ENCODE data around the gene CACNB4.

CACNB4 gene

GRCh38 chr2:151849413-151850010, 249.3 kb downstream of the CACNB4 start:
- ATAC-seq (replicated peaks) (no peak), DNase-seq (no peak)
- Mint-ChIP-seq H3K9me3 (no peaks in the 10 kb centered on the region), H3K4me3 (no peak overlapping the region), H3K27me3 (no peaks in the 10 kb centered on the region), H3K36me3 (no peaks in the 10 kb centered on the region), H3K27ac (no peak overlapping the region), H3K4me1 (peaks cover 7 to 13% of the 10 kb centered on the region in 2 donors)

DNA sequence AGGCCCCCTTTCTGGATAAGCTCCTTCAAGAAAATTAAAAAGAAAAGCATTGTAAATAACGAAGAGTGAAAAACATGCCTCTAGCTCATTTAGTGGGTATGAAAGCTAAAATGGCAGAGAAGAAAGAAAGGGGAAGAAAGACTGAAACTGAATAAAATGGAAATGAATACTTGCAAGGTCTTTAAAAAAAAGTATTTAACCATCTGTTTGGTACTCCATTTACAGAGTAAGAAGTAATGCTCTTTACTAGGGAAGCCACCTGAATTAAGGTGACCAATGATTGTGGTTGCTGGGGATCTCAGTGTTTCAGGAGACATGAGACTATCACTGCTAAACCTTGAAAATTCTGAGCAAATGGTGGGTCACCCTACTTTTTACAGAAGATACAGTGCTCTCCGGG, 253.0 kb downstream of the CACNB4 start:
- Mint-ChIP-seq H3K27ac (no peak overlapping the region), H3K36me3 (no peaks in the 10 kb centered on the region), H3K4me1 (peaks cover 17 to 37% of the 10 kb centered on the region in 2 donors), H3K9me3 (no peaks in the 10 kb centered on the region), H3K4me3 (no peak overlapping the region), H3K27me3 (no peaks in the 10 kb centered on the region)
- peak; percentile 92 to 93 for ATAC-seq (replicated peaks)
- DNase-seq: no peak

GRCh38 chr2:151845481-151845880, 253.4 kb downstream of the CACNB4 start:
- Mint-ChIP-seq H3K4me3 (no peak overlapping the region), H3K9me3 (no peaks in the 10 kb centered on the region), H3K27ac (no peak overlapping the region), H3K27me3 (no peaks in the 10 kb centered on the region), H3K36me3 (no peaks in the 10 kb centered on the region), H3K4me1 (peaks cover 18 to 41% of the 10 kb centered on the region in 2 donors)
- DNase-seq (no peak), ATAC-seq (replicated peaks) (peak; percentile 12 to 25)

- H3K27ac Mint-ChIP-seq: no peak overlapping the region
- ATAC-seq (replicated peaks) (no peak), DNase-seq (no peak)
- H3K4me3 Mint-ChIP-seq: no peak overlapping the region
- H3K9me3 Mint-ChIP-seq: no peaks in the 10 kb centered on the region
- H3K36me3 Mint-ChIP-seq: no peaks in the 10 kb centered on the region
- peaks cover 22 to 48% of the 10 kb centered on the region in 2 donors for H3K4me1 Mint-ChIP-seq
- no peaks in the 10 kb centered on the region for H3K27me3 Mint-ChIP-seq
Observed at GRCh38 chr2:151844211-151844896, 254.5 kb downstream of the CACNB4 start.

DNA sequence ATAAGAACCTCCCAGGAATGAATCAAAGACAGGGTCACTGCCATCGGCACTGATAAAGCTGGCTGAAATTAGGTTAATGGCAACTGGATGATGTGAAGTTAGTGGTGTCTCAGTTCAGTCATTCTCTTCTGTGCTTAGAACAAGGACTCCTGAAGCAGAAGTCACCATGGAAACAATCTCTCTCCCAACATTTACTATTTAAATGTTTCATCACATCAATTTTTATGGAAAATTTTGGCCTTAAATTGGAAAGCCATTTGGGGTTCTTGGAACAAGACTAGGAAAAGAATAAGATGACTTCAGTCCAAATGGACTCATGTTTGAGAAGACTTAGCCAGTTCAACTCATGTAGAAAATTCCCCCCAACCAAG, 255.2 kb downstream of the CACNB4 start:
- peak overlapping the region; percentile 59 for H3K27ac Mint-ChIP-seq
- ATAC-seq (replicated peaks): no peak
- no peaks in the 10 kb centered on the region for H3K27me3 Mint-ChIP-seq
- H3K4me1 Mint-ChIP-seq: peaks cover 22 to 48% of the 10 kb centered on the region in 2 donors
- H3K9me3 Mint-ChIP-seq: no peaks in the 10 kb centered on the region
- no peak for DNase-seq
- no peak overlapping the region for H3K4me3 Mint-ChIP-seq
- H3K36me3 Mint-ChIP-seq: no peaks in the 10 kb centered on the region

GRCh38 chr2:151842830-151843690, 255.8 kb downstream of the CACNB4 start:
- no peaks in the 10 kb centered on the region for H3K9me3 Mint-ChIP-seq
- H3K36me3 Mint-ChIP-seq: no peaks in the 10 kb centered on the region
- H3K27me3 Mint-ChIP-seq: no peaks in the 10 kb centered on the region
- DNase-seq (no peak), ATAC-seq (replicated peaks) (no peak)
- H3K4me1 Mint-ChIP-seq: peaks cover 22 to 48% of the 10 kb centered on the region in 2 donors
- H3K4me3 Mint-ChIP-seq: no peak overlapping the region
- peak overlapping the region; percentile 59 for H3K27ac Mint-ChIP-seq

- Mint-ChIP-seq H3K36me3 (no peaks in the 10 kb centered on the region), H3K9me3 (no peaks in the 10 kb centered on the region), H3K27me3 (no peaks in the 10 kb centered on the region), H3K4me3 (no peak overlapping the region), H3K4me1 (peaks cover 21 to 46% of the 10 kb centered on the region in 2 donors), H3K27ac (no peak overlapping the region)
- DNase-seq: no peak
- no peak for ATAC-seq (replicated peaks)
Observed at GRCh38 chr2:151841047-151841424, 257.8 kb downstream of the CACNB4 start.

GRCh38 chr2:151840216-151841046, 258.4 kb downstream of the CACNB4 start:
- Mint-ChIP-seq H3K36me3 (no peaks in the 10 kb centered on the region), H3K9me3 (no peaks in the 10 kb centered on the region), H3K27me3 (no peaks in the 10 kb centered on the region), H3K4me3 (no peak overlapping the region), H3K4me1 (peaks cover 15 to 40% of the 10 kb centered on the region in 2 donors), H3K27ac (no peak overlapping the region)
- DNase-seq (no peak), ATAC-seq (replicated peaks) (peak; percentile 98)

DNA sequence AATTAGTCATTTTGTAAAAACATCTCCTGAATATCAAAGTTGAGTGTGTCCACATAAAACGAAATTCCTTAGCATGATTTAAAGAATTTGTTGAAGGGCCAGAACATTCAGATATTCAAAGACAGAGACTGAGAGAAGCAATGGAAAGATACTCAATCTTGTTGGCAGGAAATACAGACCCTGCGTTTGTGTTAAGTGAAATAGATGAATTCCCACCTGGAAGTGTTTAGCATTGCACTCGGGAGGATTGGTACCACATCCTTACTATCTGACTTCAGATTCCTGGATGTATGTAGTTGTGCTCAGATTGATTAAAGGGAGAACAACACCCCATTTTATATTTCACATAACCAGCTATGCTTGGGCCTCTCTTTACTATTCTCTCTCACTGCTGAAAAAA, 260.9 kb downstream of the CACNB4 start:
- Mint-ChIP-seq H3K27ac (no peak overlapping the region), H3K4me1 (peaks cover 13 to 27% of the 10 kb centered on the region in 2 donors), H3K4me3 (no peak overlapping the region), H3K9me3 (no peaks in the 10 kb centered on the region), H3K27me3 (no peaks in the 10 kb centered on the region), H3K36me3 (no peaks in the 10 kb centered on the region)
- ATAC-seq (replicated peaks) (no peak), DNase-seq (no peak)

DNA sequence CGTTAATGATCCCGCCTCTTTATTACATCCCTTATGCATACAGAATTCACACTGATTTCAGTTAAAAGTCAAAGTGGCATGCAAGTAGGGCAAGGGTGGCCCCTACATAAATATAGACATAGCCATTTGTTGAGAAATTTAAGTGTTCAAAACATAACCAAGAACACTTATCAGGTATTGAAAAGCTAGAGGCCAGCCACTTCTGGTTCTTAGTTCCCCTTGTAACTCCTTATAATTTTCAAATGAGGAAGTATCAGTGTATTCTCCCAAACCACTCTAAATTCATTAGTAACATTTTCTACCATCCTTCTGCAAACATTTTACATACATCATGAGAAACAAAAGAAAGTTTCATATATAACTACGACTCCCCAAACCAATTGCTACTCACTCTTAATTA, 264.9 kb downstream of the CACNB4 start:
- no peak for DNase-seq
- Mint-ChIP-seq H3K4me3 (peak overlapping the region in 1 of 2 donors; percentile 28), H3K4me1 (peaks cover 4 to 14% of the 10 kb centered on the region in 2 donors), H3K27me3 (no peaks in the 10 kb centered on the region), H3K9me3 (no peaks in the 10 kb centered on the region), H3K27ac (no peak overlapping the region), H3K36me3 (no peaks in the 10 kb centered on the region)
- peak; percentile 81 to 90 for ATAC-seq (replicated peaks)

DNA sequence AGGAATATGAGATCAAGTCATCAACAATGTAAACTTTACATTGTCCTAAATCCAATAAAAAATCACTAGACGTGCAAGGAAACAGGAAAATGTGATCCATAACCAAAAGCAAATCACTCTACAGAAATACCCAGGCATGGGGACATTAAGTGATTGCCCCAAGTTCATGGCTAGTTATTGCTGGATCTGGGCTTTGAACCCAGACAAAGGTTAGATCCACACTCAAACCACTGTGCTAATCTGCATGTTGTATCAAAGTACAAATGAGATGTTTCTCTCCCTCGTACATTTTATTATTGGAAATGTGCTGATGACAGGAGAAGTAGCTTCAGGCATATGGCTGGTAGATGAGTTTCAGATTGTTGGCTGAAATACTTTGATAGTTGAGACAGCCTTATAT, 267.9 kb downstream of the CACNB4 start:
- no peak for ATAC-seq (replicated peaks)
- Mint-ChIP-seq H3K36me3 (no peaks in the 10 kb centered on the region), H3K27me3 (no peaks in the 10 kb centered on the region), H3K9me3 (no peaks in the 10 kb centered on the region), H3K4me1 (peaks cover 10 to 33% of the 10 kb centered on the region in 2 donors), H3K4me3 (no peak overlapping the region), H3K27ac (no peak overlapping the region)
- no peak for DNase-seq

DNA sequence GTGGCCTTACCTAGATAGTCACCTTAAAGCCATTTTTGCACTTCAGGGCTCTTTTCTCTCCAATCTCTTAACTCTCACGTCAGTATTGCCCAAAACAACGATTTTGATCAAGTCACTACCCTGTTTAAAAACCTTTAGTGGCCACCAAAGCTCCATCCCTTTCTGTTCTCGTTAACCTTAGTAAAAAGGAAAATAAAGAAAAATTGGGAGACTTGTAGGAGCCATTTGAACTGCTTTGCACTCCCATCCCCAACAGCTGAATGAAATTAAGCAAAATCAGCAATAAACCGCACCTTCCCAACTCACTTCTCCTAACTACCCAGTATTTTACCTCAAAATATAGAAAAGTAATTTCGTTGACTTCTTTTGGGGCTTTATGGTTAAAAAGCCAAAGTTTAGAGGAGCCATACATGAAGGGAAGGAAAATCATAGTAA, 269.9 kb downstream of the CACNB4 start:
- Mint-ChIP-seq H3K36me3 (no peaks in the 10 kb centered on the region), H3K9me3 (no peaks in the 10 kb centered on the region), H3K27ac (peak overlapping the region; percentile 94), H3K27me3 (no peaks in the 10 kb centered on the region), H3K4me3 (peak overlapping the region; percentile 82 to 84), H3K4me1 (peaks cover 11 to 37% of the 10 kb centered on the region in 2 donors)
- no peak for ATAC-seq (replicated peaks)
- no peak for DNase-seq

DNA sequence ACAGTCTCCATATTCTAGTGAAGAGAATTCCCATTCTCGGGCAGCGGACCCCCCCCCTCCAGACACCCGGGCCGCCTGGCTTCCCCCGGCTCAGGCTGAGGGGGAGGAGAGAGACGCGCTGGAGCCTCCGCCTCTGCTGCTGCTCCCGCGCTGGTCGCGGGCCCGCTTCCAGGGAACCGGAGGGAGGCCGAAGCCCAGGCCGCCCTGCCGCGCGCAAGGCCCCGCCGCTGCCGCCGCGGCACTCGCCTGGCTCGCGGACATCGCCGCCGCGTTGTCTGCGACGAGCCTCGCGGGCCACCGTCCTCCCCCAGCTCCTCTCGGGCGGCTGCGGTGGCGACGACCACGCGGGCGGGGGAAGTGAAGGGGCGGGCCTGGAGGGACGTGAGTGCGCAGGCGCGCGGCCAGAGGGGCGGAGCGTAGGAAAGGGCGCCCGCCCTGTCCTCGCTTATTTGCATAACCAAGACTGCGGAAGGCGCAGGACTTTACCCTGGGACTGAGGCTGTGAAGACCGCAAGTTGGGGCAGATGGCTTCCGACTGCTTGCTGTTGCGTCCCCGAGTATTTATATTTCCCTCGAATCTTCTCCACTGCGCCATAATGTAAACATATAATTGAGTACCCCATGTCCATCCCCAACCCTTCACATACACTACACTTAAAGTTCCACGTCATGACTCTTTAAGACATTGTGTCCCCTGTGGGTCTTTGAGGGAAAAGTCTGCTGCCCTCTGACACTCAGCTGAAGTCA, 270.5 kb downstream of the CACNB4 start, which contains the start of gene ARL5A:
ARL5A (minus strand) TSS at position 279 of the 747 bp plus-strand sequence; CDS start at position 34, 245 bp downstream.
- H3K9me3 Mint-ChIP-seq: no peaks in the 10 kb centered on the region
- peaks cover 13 to 42% of the 10 kb centered on the region in 2 donors for H3K4me1 Mint-ChIP-seq
- no peaks in the 10 kb centered on the region for H3K27me3 Mint-ChIP-seq
- DNase-seq (peak; percentile 96), ATAC-seq (replicated peaks) (peak; percentile 94 to 96)
- peak within 1 kb of the TSS; percentile 94 for H3K27ac Mint-ChIP-seq
- no peaks in the 10 kb centered on the region for H3K36me3 Mint-ChIP-seq
- peak within 1 kb of the TSS; percentile 82 to 84 for H3K4me3 Mint-ChIP-seq
